GM23248 (cell line): ENCODE measurements around the gene PTPN21.

Source experiments
- EZH2 ChIP-seq: fragments of 200-600 bp; sonication (generic); IDR thresholded peaks from 2 replicates; pipeline ENCODE4 v1.6.1; 2018; ENCODE audit warnings: antibody characterized with exemption, mild to moderate bottlenecking; ENCODE audit not compliant: insufficient read depth, poor library complexity, severe bottlenecking
- EZH2phosphoT487 ChIP-seq: fragments of 200-600 bp; sonication (generic); IDR thresholded peaks from 2 replicates; pipeline ENCODE4 v1.6.1; 2018; ENCODE audit warnings: antibody characterized with exemption, moderate library complexity, mild to moderate bottlenecking, low read depth; ENCODE audit not compliant: insufficient read depth

- no peak for TF ChIP-seq EZH2
- TF ChIP-seq EZH2phosphoT487 = no peak
Measured at GRCh38 chr14:88576222-88576621, 21.4 kb upstream of the PTPN21 start.
